NCI-H69 (cell line): ENCODE data around the gene CCDC80.
A peak's percentile ranks its signal among the peaks of the same experiment; 100 is the strongest.

ENCODE experiments used
- DNase-seq: peaks from one replicate; lab custom pipeline; 2025; lab: John Stamatoyannopoulos, UW

Gene CCDC80

DNA sequence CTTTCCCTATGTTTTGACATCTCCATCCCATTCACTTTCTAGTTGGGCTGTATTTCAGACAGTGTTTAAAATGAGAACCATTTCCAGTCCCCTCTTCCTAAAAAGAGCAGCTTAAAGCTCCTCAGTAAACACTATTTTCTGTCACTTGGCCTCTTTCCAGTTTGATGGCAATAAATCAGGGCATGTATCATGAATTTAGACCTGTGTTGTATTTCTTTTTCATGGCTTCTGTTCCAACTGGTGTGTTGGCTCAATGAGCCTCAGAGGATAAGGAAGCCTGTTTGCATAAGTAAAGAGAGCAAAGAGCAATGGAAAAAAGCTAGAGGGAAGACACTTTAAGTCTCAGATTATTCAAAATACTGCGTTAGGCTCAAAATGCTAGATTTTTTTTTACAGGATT, 7.2 kb downstream of the CCDC80 start:
- DNase-seq, result peak; percentile 83

DNA sequence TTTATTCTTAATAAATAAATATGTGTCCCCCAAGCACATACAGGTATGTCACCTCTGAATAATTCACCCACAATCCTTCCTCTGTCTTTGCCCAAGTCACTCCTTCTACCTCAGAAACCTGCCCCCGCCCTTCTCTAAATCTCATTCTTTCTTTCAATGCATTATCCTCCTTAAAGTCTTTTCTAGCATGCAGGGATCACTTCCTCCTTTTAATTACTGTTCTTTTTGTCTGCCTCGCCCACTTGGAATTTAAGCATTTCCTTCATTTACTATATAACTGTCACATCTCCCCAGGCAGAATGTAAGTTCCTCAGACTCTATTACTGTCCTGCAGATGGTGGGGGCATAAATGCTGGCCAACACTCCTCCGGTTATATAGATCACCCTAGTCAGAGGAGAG, 7.8 kb downstream of the CCDC80 start:
- DNase-seq, result peak; percentile 40

DNA sequence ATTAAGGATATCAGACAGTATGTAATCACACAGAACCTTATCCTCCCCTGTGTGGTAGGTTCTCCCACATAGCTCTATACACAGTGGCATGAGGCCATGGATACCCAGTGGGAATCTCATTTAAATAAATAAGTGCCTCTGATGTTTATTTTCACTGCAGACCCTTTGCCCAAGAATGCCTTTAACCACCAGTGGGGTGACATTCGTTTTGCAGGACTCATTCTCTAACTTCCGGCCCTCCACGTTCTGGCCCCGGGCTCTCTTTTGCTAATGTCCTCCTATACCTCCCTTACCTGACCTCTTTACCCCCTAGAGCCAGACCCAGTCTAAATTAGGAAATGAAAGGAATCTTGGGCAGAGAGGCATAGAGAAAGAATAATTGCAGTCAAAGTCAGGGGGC, 8.3 kb downstream of the CCDC80 start:
- DNase-seq, result peak; percentile 15

DNA sequence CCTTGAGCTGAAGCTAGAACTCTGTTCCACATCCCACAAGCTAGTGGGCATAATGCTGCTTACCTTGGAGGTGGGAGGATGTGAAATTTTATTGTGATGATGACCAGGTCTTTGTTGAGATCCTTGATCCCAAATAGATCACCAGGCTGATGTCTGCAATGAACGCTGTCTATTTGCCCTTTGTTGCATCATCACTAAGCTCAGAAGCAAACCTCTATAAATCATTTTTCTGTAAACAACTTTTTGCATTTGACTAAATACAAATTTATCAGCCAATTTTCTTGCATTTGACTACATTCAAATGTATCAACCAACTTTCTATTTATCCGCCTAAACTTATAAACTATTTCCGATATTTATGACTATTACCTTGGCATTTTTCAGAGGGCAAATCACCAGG, 9.7 kb downstream of the CCDC80 start:
- no peak for DNase-seq

DNA sequence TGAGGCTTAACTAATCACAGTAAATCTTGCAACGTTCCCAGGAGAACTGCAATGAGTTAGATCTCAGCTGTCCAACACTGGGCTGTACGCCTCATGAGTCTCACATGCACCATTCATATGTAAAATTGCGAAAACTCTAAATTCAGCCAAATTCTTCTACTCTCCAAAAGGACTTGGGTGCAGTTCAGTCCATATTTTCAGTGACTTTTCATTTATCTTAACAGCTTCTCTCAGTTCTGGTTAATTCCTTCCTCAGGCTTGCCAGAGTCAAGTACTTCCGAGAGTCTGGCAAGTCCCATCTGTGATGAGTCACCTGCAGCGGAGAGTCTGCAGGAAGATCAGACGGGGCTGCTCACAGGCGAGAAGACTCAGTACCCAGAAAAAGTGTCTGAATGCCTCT, 11.5 kb downstream of the CCDC80 start:
- DNase-seq, result peak; percentile 33

DNA sequence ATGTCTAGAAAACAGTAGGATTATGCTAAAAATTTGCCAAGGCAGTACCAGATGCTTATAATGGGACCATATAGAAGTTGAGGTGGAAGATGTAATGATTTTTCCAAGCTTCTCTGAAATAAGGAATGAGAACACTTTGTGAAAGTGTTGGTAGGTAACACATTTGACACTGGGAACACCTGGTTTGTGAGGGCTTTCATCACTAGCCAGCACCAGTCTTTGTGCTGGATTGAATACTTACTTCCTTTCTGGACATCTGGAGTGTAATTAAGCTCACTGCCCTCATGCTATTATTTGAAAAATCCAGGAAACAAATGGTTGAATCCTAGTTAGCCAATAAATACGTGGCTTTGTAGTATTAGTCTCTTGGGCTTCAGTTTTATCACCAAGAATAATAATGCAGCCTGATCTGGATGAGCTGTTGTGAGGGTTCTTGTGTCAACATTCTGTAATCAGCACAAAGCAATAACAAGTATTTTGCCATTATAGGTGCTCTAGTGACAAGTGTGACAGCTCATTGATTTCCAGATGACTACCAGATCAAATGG, 12.9 kb downstream of the CCDC80 start:
- peak; percentile 77 for DNase-seq

DNA sequence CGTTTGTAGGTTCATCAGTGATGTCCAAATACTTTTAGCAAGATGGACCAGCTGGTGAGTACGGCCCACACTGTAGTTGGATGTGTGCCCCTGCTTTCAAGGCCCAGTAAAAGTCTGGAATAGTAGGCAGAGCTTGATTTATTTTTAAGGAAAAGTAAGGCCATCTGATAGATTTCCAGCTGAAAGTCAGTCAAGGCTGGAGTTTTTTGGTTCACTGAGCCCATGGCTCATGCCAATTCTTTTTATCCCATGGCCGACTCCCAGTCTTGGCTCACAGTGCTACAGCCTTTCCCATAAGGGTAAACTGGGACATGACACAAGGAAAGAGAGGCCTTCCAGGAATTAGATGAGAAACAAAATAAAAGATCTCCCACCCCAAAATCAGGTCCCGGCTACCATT, 13.5 kb downstream of the CCDC80 start:
- DNase-seq, result no peak

DNA sequence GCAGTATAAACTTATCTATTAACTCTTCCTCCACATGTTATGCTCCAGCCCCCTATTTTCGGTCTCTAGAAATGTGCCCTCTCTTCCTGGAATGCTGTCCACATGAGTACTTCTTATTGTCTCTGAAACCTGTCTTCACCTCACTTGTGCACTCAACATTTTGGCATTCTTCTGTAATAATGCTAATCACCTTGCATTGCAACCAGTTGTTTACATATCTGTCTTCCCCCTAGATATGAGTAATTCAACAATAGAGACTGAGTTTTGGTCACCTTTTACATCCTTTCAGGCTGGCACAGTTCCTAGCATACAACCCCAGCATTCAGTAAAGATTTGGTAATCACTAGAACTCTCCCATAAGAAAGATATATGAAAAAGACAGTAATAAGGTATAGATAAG, 17.2 kb downstream of the CCDC80 start:
- DNase-seq, result no peak

DNA sequence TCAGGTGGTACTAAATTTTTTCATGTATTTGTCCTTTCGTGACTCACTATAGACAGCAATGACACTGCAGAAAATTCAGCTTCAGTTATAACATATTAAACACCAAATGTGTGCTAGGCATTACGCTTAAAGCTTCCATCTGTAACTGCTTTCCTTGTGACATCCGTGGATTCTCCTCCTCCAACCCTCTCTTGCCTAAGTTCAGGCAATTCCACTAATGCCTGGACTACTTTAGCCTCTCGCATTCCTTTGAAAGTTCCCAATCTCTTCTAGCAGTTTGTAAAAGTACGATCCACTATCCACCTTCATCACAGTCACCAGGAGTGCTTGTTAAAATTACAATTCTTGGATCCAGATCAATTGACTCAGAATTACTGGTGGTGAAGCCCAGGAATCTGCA, 17.7 kb downstream of the CCDC80 start:
- no peak for DNase-seq

DNA sequence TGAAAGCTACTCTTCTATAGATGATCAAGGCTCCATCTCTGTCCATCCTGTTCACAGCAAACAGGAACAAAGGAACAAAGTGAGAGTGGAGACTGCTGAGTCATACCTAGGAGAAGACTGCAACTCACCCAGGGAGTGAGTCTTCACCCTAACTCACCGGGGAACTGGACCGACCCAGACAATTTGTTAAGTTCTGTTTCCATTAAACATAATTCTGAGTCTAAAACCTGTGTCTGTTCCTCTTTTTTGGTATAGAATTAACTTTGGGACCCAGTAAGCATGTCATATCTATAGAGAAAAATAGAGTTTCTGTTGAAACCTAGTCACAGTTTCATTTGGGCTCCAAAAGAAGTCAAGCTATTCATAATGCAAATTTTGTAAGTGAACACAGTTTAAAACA, 21.6 kb downstream of the CCDC80 start:
- DNase-seq, result no peak

DNA sequence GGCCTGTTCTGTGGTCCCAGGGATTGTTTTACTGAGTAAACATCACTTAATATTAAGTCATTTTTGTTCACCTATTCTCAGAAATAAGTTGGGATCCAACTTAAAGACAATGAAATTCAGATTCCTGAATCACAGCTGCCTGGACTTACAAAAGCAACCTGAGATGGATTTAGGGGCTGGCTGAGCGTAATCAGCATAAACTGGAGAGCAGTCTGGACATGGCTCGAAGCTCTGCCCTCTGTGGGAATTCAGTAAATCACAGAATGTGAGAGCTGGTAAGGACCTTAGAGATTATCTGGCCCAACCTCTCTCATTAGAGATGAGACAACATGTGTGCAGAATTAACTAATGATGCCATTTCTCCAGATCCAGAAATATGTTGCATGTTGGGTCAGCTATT, 23.7 kb downstream of the CCDC80 start:
- DNase-seq, result no peak

DNA sequence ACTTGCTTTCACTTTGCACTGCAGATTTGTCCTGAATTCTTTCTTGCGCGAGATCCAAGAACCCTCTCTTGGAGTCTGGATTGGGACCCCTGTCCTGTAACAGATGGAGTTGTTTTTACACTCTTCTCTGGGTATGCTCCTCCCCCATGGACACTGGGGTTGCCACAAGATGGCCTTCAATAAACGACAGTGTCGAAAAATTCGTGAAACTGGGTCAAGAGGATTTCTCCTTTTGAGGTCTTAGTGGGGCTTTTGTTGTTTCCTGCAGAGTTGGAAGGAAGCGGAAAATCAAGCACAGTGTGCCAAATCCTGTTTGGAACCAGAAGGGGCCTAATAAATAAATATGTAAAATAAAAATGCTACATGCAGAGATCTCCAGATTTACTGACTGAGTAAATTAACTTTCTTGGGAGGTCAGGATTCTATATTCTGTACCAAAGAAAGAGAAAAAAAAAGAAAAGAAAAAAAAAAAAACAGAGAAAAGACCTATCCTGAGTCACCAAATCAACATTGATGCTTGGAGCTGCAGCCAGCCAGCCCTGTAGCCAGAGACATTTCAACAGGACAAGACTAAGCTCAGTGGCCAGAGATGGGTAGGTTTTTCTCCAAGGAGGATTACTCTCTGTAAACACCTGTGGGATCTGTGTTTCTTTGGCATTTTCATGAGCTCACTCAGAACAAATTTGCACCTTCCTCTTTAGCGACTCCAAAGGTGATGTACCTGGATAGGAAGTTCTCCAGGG, 24.8 kb downstream of the CCDC80 start:
- no peak for DNase-seq

DNA sequence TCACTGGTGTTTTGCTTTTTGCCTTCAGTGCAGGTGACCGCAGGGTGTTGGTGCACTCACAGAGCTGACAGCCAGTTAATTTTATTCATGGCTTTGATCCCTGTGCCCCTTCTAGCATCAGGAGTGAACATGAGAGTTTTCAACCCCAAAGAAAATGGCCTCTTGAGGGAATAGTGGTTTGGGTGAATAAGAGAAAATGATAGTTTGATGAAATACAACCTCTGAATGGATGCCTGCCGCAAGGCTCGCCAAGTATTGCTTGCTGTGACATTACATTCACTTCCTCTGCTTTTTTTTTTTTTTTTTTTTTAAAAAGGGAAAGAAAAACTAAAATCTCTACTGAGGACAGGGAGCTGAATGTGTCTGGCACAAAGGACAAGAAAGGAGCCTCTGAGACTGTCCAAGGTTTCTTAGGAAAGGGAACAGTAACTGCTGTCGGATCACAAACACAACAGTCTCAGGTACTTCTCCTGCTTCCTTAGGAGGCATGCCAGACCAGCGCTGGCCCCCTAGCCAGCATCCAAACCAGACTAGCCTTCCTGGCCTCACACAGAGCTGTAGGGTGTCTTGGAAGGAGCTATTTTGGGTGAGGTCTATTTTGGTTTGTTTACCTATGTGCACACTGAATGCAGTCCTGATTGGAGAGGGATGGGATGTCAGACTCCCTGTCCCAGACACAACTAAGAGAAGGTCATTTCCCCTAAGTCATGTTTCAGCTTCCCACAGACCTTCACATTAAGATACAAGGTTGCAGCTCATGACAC, 29.0 kb downstream of the CCDC80 start:
- no peak for DNase-seq

DNA sequence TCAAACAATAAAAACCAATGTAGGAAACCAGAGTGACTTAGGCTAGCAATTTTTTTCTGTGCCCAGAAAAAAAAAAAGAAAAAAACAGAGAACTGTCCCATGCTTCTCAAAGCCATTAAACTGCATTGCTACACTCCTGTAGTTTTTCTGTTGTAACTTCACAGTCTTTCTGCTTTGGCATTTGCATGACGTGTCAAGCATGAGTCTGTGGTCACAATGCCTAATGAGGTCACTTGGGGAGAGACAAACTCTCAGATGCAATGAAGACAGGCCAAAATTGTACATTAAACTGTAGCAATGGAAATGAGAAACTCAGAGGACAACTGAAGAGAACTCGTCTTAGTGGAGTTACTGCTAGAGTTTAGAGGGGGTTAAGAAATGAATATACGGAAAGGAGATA, 30.8 kb downstream of the CCDC80 start:
- no peak for DNase-seq

DNA sequence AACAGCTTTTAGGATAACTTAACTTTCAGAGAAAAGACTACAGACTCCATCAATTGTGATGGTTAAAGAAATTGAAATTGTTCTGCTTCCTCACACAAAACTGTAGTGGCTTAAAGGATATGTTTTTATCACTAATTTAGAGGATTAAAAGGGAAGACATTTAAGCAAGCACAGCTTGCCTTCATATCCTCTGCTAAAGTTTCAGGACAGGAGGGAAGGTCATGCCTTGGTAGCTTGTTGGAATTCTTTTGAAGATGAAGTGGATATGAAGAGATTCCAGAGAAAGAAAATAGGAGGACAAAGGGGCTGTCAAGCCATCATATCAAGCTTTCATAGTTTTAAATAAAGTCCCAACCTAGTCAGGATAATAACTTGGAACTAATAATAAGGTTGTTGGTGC, 33.1 kb downstream of the CCDC80 start:
- no peak for DNase-seq

DNA sequence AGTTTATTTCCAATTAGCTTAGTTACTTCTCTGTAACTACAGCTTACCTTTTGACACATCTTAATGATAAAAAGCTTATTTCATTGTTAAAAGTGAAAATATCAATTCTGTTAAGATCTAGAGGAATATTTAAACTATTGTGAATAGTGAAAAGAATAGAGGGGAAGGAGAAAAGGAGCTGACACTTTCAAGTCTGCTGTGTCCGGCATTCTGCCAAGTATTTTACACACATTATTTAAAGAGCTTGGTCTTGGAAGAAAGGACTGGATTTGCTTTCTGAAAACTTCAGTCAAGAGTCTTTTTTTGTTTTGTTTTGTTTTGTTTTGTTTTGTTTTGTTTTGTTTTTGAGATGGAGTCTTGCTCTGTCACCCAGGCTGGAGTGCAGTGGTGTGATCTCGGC, 34.8 kb downstream of the CCDC80 start:
- no peak for DNase-seq

DNA sequence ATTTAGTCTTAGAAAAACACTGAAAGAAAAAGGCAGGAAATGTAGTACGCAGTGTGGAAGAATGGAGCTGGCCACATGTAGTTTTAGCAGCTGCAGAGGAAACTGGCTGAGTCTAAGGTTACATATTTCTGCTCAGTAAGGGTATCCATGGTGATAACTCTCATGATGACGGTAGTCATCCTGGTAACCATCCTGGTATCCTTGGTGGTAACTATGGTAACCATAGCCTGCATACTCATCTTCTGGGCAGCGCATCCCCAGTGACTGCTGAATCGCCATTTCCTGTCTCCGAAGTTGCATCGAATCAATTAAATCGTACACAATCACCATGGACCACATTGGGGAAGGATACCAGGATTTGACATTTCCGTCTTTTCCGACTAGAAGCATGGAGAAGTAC, 35.7 kb downstream of the CCDC80 start:
- peak; percentile 52 for DNase-seq

DNA sequence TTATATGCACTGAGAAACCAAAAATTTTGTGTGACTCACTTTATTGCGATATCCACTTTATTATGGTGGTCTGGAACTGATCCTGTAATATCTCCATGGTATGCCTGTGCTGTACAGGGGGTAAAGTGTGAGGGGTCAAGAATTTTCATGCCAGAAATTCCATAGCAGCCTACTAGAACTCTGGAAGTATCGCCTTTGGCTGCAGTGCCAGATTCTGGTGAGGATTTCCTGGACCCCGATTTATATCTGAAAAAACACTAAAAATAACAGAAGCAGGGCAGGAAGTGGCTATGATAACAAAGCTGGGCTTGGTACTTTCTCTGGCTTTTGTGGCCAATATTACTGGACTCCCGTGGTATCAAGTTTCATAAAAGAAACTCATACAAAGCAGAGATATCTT, 36.4 kb downstream of the CCDC80 start:
- DNase-seq, result no peak

DNA sequence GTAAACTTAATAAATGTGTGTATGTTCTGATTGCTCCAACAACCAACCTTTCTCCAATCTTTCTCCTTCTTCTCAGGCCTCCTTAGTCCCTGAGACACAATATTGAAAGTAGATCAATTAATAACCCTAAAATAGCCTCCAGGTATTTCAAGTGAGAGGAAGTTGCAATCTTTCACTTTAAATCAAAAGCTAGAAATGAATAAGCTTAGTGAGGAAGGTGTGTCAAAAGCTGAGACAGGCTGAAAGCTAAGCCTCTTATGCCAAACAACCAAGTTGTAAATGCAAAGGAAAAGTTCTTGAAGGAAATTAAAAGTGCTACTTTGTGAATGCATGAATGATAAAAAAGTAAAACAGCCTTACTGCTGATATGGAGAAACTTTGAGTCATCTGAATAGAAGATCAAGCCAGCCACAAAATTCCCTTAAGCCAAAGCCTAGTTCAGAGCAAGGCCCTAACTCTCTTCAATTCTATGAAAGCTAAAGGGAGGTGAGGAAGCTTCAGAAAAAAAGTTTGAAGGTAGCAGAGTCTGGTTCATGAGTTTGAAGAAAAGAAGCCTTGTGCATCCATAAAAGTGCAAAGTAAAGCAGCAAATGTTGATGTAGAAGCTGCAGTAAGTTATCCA, 38.6 kb downstream of the CCDC80 start:
- DNase-seq, result no peak

DNA sequence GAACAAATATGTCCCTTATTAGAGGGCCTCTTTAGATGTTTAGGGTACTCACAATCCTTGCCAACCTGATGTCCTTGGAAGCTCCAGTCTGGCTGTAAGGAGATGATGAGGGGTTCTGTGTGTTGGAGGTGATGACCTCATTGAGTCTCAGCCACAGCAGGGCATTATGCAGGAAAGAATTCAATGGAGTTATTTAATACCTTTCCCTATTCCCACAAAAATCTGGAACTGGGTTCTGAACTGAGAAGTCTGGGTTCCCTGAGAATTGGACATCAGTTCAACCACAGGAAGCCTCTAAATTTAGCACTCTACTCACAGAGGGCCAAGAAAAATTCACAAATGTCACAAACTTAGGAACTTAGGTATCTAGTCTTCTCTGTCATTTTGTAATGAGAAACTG, 42.2 kb downstream of the CCDC80 start:
- no peak for DNase-seq

DNA sequence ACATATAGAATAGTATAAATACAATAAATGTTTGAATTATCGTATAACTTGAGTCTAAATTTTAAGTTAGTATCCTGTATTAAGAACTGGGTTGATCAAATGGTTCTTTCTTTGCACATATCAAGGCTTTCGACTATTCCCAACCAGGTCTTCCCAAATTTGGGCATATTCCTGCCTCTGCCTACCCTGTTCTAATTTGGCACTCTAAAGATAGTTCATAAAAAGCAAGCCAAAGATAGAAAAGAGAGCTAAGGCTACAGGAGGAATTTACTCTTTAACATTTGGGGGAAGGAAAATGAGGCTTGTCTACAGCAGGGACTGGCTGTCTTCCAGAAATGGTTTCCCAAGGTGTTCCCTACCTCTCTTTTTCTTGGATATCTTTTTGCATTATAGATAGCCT, 43.0 kb downstream of the CCDC80 start:
- no peak for DNase-seq

DNA sequence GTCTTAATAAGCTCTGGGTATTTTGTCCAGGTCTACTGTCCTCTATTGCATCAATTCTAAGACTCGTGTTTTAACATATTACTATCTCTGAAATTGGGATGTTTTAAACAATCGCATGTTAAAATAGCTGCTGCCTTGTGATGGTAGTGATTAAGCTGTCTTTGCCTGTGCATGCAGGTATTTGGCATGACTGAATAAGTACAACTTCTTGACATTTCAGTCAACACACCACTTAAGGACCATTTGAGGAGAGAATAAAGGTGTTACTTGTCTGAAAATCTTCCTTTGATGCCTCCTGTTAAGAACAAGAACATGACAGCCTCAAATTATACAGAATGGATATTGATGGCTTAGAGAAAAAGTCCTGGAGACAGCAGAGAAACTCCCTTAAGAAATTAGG, 46.1 kb downstream of the CCDC80 start:
- DNase-seq, result no peak

DNA sequence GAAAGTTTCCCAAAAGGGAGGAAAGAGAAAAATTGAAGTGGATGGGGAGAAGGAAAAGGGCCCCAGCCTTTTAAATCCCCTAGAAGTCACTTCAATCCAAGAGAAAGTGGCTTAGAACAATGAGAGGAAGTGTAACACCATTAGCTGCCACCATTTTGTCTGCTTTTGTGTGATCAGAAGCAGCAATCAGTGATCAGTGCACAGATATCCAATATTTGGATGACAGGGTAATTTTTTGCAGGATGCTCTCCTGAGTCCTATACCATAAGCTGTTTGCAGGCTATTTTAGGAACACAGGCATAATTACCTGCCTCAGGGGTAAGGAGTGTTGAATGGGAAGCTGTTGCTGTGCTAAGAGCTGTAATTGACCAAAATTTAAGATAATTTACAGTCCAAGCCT, 47.7 kb downstream of the CCDC80 start:
- peak; percentile 59 for DNase-seq
